OCI-LY3 (cell line): Measurements from ENCODE around the gene NLE1.

ENCODE experiments used
- H2AFZ ChIP-seq: fragments of 200-600, 300-600 bp; shearing (Covaris generic); 2 replicates; pipeline ENCODE4 v1.6.0; 2014; ENCODE audit warnings: antibody characterized with exemption, low read depth, low read length
- H3K27ac ChIP-seq: fragments of 200-600, 300-600 bp; sonication (generic); 2 replicates; pipeline ENCODE4 v1.5.1; 2014; ENCODE audit warnings: mild to moderate bottlenecking, low read length, moderate library complexity, mixed read lengths
- H3K27me3 ChIP-seq: fragments of 200-600, 300-600 bp; sonication (generic); 2 replicates; pipeline ENCODE4 v1.6.1; 2014; ENCODE audit warnings: low read depth, low read length, mixed read lengths
- H3K36me3 ChIP-seq: fragments of 200-600, 300-600 bp; sonication (generic); replicated peaks from 2 replicates; pipeline ENCODE3; 2014; ENCODE audit warnings: low read depth, low read length, mixed read lengths
- H3K4me1 ChIP-seq: fragments of 300-600, 200-600 bp; sonication (generic); 2 replicates; pipeline ENCODE4 v1.6.1; 2014; ENCODE audit warnings: low read length, mixed read lengths
- H3K4me2 ChIP-seq: fragments of 200-600, 300-600 bp; sonication (generic); 2 replicates; pipeline ENCODE4 v1.6.1; 2014; ENCODE audit warnings: low read length, mixed read lengths
- H3K4me3 ChIP-seq: fragments of 300-600, 200-600 bp; sonication (generic); 2 replicates; pipeline ENCODE4 v1.5.1; 2014; ENCODE audit warnings: antibody characterized with exemption, mild to moderate bottlenecking, low read length, moderate library complexity
- H3K79me2 ChIP-seq: fragments of 300-600, 200-600 bp; shearing (Covaris generic); 2 replicates; pipeline ENCODE4 v1.6.1; 2014; ENCODE audit warnings: mild to moderate bottlenecking, low read length, mixed read lengths
- H3K9ac ChIP-seq: fragments of 300-600, 200-600 bp; shearing (Covaris generic); 2 replicates; pipeline ENCODE4 v1.6.0; 2014; ENCODE audit warnings: mild to moderate bottlenecking, low read length, moderate library complexity
- H3K9me3 ChIP-seq: fragments of 200-600, 300-600 bp; shearing (Covaris generic); 2 replicates; pipeline ENCODE4 v1.6.1; 2014; ENCODE audit warnings: low read length, mixed read lengths; ENCODE audit not compliant: insufficient read depth
- H4K20me1 ChIP-seq: fragments of 200-600, 300-600 bp; sonication (generic); 2 replicates; pipeline ENCODE4 v1.6.1; 2016; ENCODE audit warnings: low read length, mixed read lengths; ENCODE audit not compliant: insufficient read depth
- EZH2phosphoT487 ChIP-seq: fragments of 200-600 bp; shearing (Covaris generic); IDR thresholded peaks from 2 replicates; pipeline ENCODE4 v1.6.1; 2018; ENCODE audit warnings: antibody characterized with exemption, mixed run types, low read depth
- TF ChIP-seq, protein P1 (sequence below): fragments of 200-600, 300-600 bp; sonication (generic); IDR thresholded peaks from 2 replicates; pipeline ENCODE4 v1.5.1; 2014; ENCODE audit warnings: antibody characterized with exemption, low read length, low read depth

Gene NLE1

DNA sequence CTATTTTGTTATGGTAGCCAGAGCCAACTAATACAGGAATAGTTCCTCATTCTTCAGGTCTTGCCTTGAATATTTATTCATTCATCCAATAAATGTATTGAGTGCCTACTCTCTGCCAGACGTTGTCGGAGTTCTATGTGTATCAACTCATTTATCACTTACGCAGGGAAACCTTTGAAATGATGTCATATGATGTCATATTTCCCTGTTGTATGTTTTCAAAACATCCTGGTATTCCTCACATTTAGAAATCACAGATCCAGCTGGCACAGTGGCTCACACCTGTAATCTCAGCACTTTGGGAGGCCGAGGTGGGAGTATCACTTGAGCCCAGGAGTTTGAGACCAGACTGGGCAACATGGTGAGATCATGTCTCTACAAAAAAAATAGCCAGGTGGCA, 2.7 kb upstream of the NLE1 start:
- H3K4me1 ChIP-seq, result peaks cover 12% of the 10 kb centered on the region
- H3K27me3 ChIP-seq, result no peaks in the 10 kb centered on the region
- no peak overlapping the region for H3K4me3 ChIP-seq
- H3K9me3 ChIP-seq, result no peaks in the 10 kb centered on the region
- peaks cover 24% of the 10 kb centered on the region for H3K79me2 ChIP-seq
- H4K20me1 ChIP-seq, result no peaks in the 10 kb centered on the region
- H3K36me3 ChIP-seq, result peaks cover 6% of the 10 kb centered on the region
- no peak overlapping the region for H3K9ac ChIP-seq
- no peak overlapping the region for H3K27ac ChIP-seq
- no peak overlapping the region for H2AFZ ChIP-seq
- TF ChIP-seq, protein P1, sequence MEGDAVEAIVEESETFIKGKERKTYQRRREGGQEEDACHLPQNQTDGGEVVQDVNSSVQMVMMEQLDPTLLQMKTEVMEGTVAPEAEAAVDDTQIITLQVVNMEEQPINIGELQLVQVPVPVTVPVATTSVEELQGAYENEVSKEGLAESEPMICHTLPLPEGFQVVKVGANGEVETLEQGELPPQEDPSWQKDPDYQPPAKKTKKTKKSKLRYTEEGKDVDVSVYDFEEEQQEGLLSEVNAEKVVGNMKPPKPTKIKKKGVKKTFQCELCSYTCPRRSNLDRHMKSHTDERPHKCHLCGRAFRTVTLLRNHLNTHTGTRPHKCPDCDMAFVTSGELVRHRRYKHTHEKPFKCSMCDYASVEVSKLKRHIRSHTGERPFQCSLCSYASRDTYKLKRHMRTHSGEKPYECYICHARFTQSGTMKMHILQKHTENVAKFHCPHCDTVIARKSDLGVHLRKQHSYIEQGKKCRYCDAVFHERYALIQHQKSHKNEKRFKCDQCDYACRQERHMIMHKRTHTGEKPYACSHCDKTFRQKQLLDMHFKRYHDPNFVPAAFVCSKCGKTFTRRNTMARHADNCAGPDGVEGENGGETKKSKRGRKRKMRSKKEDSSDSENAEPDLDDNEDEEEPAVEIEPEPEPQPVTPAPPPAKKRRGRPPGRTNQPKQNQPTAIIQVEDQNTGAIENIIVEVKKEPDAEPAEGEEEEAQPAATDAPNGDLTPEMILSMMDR, result no peak
- TF ChIP-seq EZH2phosphoT487, result no peak
- H3K4me2 ChIP-seq, result no peak overlapping the region

DNA sequence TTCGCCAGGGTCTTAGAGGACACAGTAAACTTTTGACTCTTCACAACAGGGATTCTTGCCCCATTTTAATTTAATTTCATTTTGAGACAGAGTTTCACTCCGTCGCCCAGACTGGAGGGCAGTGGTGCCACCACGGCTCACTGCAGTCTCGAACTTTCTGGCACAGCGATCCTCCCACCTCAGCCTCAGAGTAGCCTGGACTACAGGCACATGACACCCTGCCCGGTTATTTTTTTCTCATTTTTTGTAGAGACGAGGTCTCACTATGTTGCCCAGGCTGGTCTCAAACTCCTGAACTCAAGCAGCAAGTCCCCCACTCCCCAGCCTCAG, 329 bp upstream of the NLE1 start:
- peaks cover 25% of the 10 kb centered on the region for H3K36me3 ChIP-seq
- peak overlapping the region; percentile 100 for H3K4me3 ChIP-seq
- no peaks in the 10 kb centered on the region for H3K27me3 ChIP-seq
- no peak overlapping the region for H3K27ac ChIP-seq
- no peaks in the 10 kb centered on the region for H3K9me3 ChIP-seq
- peak overlapping the region; percentile 99 for H2AFZ ChIP-seq
- H3K9ac ChIP-seq, result peak overlapping the region; percentile 96
- peaks cover 12% of the 10 kb centered on the region for H3K4me1 ChIP-seq
- TF ChIP-seq, protein P1, result no peak
- TF ChIP-seq EZH2phosphoT487, result no peak
- H3K79me2 ChIP-seq, result peaks cover 34% of the 10 kb centered on the region
- H4K20me1 ChIP-seq, result no peaks in the 10 kb centered on the region
- H3K4me2 ChIP-seq, result peak overlapping the region; percentile 74

DNA sequence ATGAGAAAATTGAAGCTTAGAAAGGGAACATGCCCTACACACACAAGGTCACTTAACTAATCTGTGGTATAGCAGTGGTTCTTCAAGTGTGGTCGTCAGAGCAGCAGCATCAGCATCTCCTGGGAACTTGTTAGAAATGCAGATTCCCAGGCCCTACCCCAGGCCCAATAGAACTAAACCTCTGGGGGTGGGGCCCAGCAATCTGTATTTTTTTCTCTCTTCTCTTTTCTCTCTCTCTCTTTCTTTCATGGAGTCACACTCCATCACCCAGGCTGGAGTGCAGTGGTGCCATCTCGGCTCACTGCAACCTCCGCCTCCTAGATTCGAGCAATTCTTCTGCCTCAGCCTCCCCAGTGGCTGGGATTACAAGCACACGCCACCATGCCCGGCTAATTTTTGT, 3.9 kb downstream of the NLE1 start:
- no peak overlapping the region for H3K9ac ChIP-seq
- peaks cover 12% of the 10 kb centered on the region for H3K4me1 ChIP-seq
- no peaks in the 10 kb centered on the region for H3K27me3 ChIP-seq
- H3K36me3 ChIP-seq, result peaks cover 58% of the 10 kb centered on the region
- no peak overlapping the region for H2AFZ ChIP-seq
- no peak overlapping the region for H3K27ac ChIP-seq
- H4K20me1 ChIP-seq, result no peaks in the 10 kb centered on the region
- H3K79me2 ChIP-seq, result peaks cover 34% of the 10 kb centered on the region
- no peaks in the 10 kb centered on the region for H3K9me3 ChIP-seq
- TF ChIP-seq, protein P1, result no peak
- TF ChIP-seq EZH2phosphoT487, result no peak
- H3K4me3 ChIP-seq, result no peak overlapping the region
- H3K4me2 ChIP-seq, result no peak overlapping the region

DNA sequence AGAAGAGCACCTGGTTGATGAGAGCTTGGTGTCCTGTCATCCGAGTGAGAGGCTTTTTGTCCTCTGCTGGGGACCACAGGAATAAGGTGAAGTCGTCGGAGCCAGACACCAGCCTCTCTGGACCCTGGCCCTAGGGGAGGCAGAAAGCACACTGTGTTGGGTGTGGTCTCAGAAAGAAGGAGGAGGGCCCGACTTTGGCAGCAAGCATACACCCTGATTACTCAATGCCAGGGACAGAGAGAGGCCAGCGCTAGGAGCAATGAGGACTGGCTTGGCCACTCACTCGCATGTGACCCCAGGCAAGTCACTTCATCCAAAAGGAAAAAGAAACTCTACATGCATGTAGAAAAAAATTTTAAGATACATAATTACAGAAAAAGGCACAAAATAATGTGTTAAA, 6.8 kb downstream of the NLE1 start:
- Histone ChIP-seq H3K4me1 (no peaks in the 10 kb centered on the region), H3K27ac (no peak overlapping the region), H3K27me3 (no peaks in the 10 kb centered on the region), H3K79me2 (peaks cover 15% of the 10 kb centered on the region), H4K20me1 (0 out of 2 replicates have a peak, but pooled peaks cover 3% of the 10 kb centered on the region), H3K4me2 (no peak overlapping the region), H2AFZ (no peak overlapping the region), H3K36me3 (peaks cover 80% of the 10 kb centered on the region), H3K9ac (no peak overlapping the region), H3K4me3 (no peak overlapping the region), H3K9me3 (no peaks in the 10 kb centered on the region)
- TF ChIP-seq, protein P1, result no peak
- TF ChIP-seq EZH2phosphoT487, result no peak
